Measurements from ENCODE around the gene STAG1.

Gene STAG1

DNA sequence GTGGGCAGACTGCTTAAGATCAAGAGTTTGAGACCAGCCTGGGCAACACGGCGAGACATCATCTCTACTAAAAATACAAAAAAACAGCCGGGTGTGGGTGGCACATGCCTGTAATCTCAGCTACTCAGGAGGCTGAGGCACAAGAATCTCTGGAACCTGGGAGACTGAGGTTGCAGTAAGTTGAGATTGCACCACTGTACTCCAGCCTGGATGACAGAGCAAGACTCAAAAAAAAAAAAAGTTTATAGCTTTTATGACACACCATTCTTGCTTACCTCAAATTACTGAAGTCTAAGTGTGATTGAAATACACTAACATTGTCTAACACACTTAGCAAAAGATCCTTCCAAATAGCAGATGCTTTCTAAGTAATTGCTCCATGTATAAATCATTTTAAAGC lies 207.6 kb downstream of the STAG1 start:
- Mint-ChIP-seq H3K9me3 (no peaks in the 10 kb centered on the region), H3K36me3 (ENCODE audit: low read depth) (peaks cover 18% of the 10 kb centered on the region), H3K4me3 (no peak overlapping the region), H3K4me1 (no peaks in the 10 kb centered on the region), H3K27me3 (ENCODE audit: low read depth) (no peaks in the 10 kb centered on the region), H3K27ac (no peak overlapping the region)
- TF ChIP-seq, protein P1, sequence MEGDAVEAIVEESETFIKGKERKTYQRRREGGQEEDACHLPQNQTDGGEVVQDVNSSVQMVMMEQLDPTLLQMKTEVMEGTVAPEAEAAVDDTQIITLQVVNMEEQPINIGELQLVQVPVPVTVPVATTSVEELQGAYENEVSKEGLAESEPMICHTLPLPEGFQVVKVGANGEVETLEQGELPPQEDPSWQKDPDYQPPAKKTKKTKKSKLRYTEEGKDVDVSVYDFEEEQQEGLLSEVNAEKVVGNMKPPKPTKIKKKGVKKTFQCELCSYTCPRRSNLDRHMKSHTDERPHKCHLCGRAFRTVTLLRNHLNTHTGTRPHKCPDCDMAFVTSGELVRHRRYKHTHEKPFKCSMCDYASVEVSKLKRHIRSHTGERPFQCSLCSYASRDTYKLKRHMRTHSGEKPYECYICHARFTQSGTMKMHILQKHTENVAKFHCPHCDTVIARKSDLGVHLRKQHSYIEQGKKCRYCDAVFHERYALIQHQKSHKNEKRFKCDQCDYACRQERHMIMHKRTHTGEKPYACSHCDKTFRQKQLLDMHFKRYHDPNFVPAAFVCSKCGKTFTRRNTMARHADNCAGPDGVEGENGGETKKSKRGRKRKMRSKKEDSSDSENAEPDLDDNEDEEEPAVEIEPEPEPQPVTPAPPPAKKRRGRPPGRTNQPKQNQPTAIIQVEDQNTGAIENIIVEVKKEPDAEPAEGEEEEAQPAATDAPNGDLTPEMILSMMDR (IDR thresholded peaks at IDR 0.05; ENCODE audit: unreplicated experiment in 3 of 3), result no peak

- peaks cover 12% of the 10 kb centered on the region for H3K36me3 Mint-ChIP-seq (ENCODE audit: low read depth)
- TF ChIP-seq, protein P1 (IDR thresholded peaks at IDR 0.05; ENCODE audit: unreplicated experiment in 3 of 3), result no peak
- H3K4me1 Mint-ChIP-seq, result no peaks in the 10 kb centered on the region
- no peaks in the 10 kb centered on the region for H3K27me3 Mint-ChIP-seq (ENCODE audit: low read depth)
- H3K27ac Mint-ChIP-seq, result no peak overlapping the region
- H3K4me3 Mint-ChIP-seq, result no peak overlapping the region
- H3K9me3 Mint-ChIP-seq, result no peaks in the 10 kb centered on the region
Measured at GRCh38 chr3:136543385-136543784, 208.8 kb downstream of the STAG1 start.

- Mint-ChIP-seq H3K4me1 (no peaks in the 10 kb centered on the region), H3K9me3 (peaks cover 28% of the 10 kb centered on the region), H3K4me3 (no peak overlapping the region)
Measured at GRCh38 chr3:136535906-136536305, 216.3 kb downstream of the STAG1 start.

DNA sequence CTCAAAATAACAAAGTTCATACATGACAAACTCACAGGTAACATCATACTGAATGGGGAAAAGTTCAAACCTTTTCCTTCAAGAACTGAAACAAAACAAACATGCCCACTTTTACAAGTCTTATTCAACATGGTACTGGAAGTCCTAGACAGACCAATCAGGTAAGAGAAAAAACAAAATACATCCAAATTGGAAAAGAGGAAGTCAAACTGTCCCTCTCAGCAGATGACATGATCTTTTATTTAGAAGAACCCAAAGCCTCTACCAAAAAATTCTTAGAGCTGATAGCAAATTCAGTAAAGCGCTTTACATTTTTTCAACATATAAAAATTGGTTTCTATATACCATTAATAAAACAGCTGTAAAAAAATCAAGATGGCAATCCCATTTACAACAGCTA lies 219.4 kb downstream of the STAG1 start:
- H3K36me3 Mint-ChIP-seq (ENCODE audit: low read depth), result peaks cover 79% of the 10 kb centered on the region
- no peak overlapping the region for H3K27ac Mint-ChIP-seq
- H3K4me3 Mint-ChIP-seq, result no peak overlapping the region
- no peaks in the 10 kb centered on the region for H3K27me3 Mint-ChIP-seq (ENCODE audit: low read depth)
- TF ChIP-seq, protein P1 (IDR thresholded peaks at IDR 0.05; ENCODE audit: unreplicated experiment in 3 of 3), result no peak
- H3K9me3 Mint-ChIP-seq, result peaks cover 55% of the 10 kb centered on the region
- no peaks in the 10 kb centered on the region for H3K4me1 Mint-ChIP-seq

More at GRCh38 chr3:136535906-136536305, 216.3 kb downstream of the STAG1 start:
- TF ChIP-seq, protein P1 (IDR thresholded peaks at IDR 0.05; ENCODE audit: unreplicated experiment in 3 of 3), result no peak
- H3K27ac Mint-ChIP-seq, result no peak overlapping the region
- H3K27me3 Mint-ChIP-seq (ENCODE audit: low read depth), result no peaks in the 10 kb centered on the region
- peaks cover 53% of the 10 kb centered on the region for H3K36me3 Mint-ChIP-seq (ENCODE audit: low read depth)

DNA sequence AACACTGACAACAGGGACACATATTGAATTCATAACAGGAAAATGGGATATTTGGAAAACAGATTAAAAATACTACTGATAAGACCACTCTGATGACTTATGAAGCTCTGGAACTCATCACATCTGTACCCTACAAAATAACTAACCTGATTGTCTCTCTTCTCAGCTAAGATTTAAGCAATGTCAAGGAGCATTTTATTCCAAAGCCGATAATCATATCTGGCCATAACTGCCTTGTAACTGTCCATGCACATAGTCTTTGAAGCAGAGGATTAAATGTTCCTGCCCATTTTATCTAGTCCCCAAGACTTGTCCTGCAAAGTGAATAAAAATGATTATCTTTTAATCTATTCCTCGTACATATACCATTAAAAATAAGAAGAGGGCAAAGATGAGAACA lies 234.1 kb downstream of the STAG1 start:
- Mint-ChIP-seq H3K27ac (no peak overlapping the region), H3K36me3 (ENCODE audit: low read depth) (peaks cover 23% of the 10 kb centered on the region), H3K9me3 (peaks cover 2% of the 10 kb centered on the region), H3K4me3 (no peak overlapping the region), H3K27me3 (ENCODE audit: low read depth) (no peaks in the 10 kb centered on the region), H3K4me1 (no peaks in the 10 kb centered on the region)
- TF ChIP-seq, protein P1 (IDR thresholded peaks at IDR 0.05; ENCODE audit: unreplicated experiment in 3 of 3), result no peak

DNA sequence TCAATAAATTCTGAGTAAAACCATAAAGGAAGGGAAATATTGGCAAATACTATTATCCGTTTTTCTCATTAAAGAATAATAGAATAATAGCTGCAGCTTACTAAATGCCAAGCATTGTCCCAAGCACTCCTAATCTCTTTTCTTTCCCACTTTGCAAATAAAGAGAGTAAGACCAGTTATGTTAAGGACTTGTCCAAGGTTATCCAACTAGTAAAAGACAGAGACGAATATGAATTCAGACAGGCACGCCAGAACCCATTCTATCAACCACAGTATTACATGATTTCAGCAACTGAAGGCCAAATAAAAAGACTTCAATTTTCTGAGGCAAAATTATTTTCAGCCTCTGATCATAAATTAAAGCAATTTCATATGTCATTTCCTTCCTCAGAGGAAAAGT lies 235.5 kb downstream of the STAG1 start:
- Mint-ChIP-seq H3K36me3 (ENCODE audit: low read depth) (peaks cover 27% of the 10 kb centered on the region), H3K9me3 (no peaks in the 10 kb centered on the region), H3K4me3 (no peak overlapping the region), H3K4me1 (no peaks in the 10 kb centered on the region), H3K27me3 (ENCODE audit: low read depth) (no peaks in the 10 kb centered on the region), H3K27ac (no peak overlapping the region)
- TF ChIP-seq, protein P1 (IDR thresholded peaks at IDR 0.05; ENCODE audit: unreplicated experiment in 3 of 3), result no peak
